GM19468 (cell line): Measurements from ENCODE around the gene WDR72.

Experiments used
- ATAC-seq: cut with Tn5 transposase; IDR thresholded peaks from one replicate; pipeline ENCODE4 v1.9.1; 2021; ENCODE audit warnings: mild to moderate bottlenecking, moderate library complexity, moderate number of reproducible peaks; ENCODE audit not compliant: unreplicated experiment; ENCODE audit errors: extremely low read depth

Gene WDR72

GRCh38 chr15:53618461-53618860 lies 141.0 kb downstream of the WDR72 start:
- no peak for ATAC-seq

GRCh38 chr15:53611145-53611920 lies 148.1 kb downstream of the WDR72 start:
- ATAC-seq = no peak

GRCh38 chr15:53591041-53591440 lies 168.4 kb downstream of the WDR72 start:
- no peak for ATAC-seq

GRCh38 chr15:53590380-53590779 lies 169.1 kb downstream of the WDR72 start:
- no peak for ATAC-seq

GRCh38 chr15:53589520-53590057 lies 169.9 kb downstream of the WDR72 start:
- ATAC-seq = no peak

GRCh38 chr15:53588773-53589172 lies 170.7 kb downstream of the WDR72 start:
- ATAC-seq = no peak

- ATAC-seq = peak; percentile 75
Observed at GRCh38 chr15:53586799-53587198, 172.7 kb downstream of the WDR72 start.

GRCh38 chr15:53581513-53581912 lies 177.9 kb downstream of the WDR72 start:
- ATAC-seq = no peak

GRCh38 chr15:53580366-53580765 lies 179.1 kb downstream of the WDR72 start:
- no peak for ATAC-seq

- ATAC-seq = no peak
Observed at GRCh38 chr15:53576841-53577240, 182.6 kb downstream of the WDR72 start.

- no peak for ATAC-seq
Observed at GRCh38 chr15:53573091-53573490, 186.4 kb downstream of the WDR72 start.

GRCh38 chr15:53569751-53570480 lies 189.5 kb downstream of the WDR72 start:
- no peak for ATAC-seq

- ATAC-seq = no peak
Observed at GRCh38 chr15:53566912-53567311, 192.6 kb downstream of the WDR72 start.

- no peak for ATAC-seq
Observed at GRCh38 chr15:53565721-53566120, 193.7 kb downstream of the WDR72 start.

GRCh38 chr15:53564647-53565046 lies 194.8 kb downstream of the WDR72 start:
- ATAC-seq = no peak

- ATAC-seq = no peak
Observed at GRCh38 chr15:53563627-53564026, 195.8 kb downstream of the WDR72 start.

- no peak for ATAC-seq
Observed at GRCh38 chr15:53559364-53560277, 199.8 kb downstream of the WDR72 start.

GRCh38 chr15:53558384-53558783 lies 201.1 kb downstream of the WDR72 start:
- ATAC-seq = no peak

- no peak for ATAC-seq
Observed at GRCh38 chr15:53555226-53555625, 204.2 kb downstream of the WDR72 start.

- no peak for ATAC-seq
Observed at GRCh38 chr15:53549697-53550305, 209.7 kb downstream of the WDR72 start.
